ENCODE results near the gene PNPLA5.

Gene PNPLA5

GRCh38 chr22:43849731-43850130, 42.1 kb downstream of the PNPLA5 start:
- TF ChIP-seq, protein P1, sequence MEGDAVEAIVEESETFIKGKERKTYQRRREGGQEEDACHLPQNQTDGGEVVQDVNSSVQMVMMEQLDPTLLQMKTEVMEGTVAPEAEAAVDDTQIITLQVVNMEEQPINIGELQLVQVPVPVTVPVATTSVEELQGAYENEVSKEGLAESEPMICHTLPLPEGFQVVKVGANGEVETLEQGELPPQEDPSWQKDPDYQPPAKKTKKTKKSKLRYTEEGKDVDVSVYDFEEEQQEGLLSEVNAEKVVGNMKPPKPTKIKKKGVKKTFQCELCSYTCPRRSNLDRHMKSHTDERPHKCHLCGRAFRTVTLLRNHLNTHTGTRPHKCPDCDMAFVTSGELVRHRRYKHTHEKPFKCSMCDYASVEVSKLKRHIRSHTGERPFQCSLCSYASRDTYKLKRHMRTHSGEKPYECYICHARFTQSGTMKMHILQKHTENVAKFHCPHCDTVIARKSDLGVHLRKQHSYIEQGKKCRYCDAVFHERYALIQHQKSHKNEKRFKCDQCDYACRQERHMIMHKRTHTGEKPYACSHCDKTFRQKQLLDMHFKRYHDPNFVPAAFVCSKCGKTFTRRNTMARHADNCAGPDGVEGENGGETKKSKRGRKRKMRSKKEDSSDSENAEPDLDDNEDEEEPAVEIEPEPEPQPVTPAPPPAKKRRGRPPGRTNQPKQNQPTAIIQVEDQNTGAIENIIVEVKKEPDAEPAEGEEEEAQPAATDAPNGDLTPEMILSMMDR (IDR thresholded peaks at IDR 0.05; ENCODE audit: low read depth, low read length) = no peak

DNA sequence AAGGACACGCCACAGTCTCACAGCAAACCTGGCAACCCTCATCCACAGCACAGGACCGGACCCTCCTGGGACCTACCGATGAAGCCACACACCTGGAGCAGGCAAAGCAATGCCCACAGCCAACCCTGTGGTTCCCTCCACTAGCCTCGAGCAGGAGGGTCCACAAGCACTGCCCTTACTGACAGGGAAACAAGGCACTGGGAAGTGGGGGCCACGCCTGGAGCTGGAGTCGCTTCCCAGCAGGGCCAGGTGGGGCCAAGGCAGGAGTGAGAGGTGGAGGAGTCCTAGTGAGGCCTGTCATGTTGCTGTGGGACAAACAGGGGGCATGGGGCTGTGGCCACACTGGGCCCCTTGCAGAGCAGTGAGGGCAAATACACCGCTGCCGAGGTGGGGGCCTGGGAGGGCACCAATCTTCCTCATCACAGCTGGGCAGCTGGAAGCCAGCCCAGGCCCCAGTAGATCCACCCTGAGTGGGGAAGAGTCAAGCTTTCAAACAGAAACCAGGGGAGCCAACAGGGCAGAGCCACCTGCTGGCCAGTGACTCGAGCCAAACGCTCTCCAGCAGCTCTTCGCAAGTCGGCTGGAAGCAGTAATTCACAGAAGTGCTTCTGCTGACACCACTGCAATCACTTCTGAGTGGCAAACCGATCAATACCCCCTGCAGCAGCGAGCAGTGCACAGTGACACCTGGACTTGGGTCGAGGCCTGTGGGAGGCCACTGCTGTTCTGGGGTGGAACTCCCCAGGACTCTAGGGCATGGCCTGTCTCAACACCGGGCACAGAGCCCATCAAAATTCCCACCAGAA, 43.2 kb downstream of the PNPLA5 start:
- H3K4me3 ChIP-seq (ENCODE audit: low read depth, low read length) = no peak overlapping the region
- TF ChIP-seq, protein P1 (IDR thresholded peaks at IDR 0.05; ENCODE audit: low read depth, low read length) = no peak

More at GRCh38 chr22:43849731-43850130, 42.1 kb downstream of the PNPLA5 start:
- no peak overlapping the region for H3K4me3 ChIP-seq (ENCODE audit: low read depth, low read length)

- TF ChIP-seq, protein P1 (IDR thresholded peaks at IDR 0.05; ENCODE audit: low read depth, low read length) = no peak
These were observed 44.2 kb downstream of the PNPLA5 start for GRCh38 chr22:43847376-43848289.

DNA sequence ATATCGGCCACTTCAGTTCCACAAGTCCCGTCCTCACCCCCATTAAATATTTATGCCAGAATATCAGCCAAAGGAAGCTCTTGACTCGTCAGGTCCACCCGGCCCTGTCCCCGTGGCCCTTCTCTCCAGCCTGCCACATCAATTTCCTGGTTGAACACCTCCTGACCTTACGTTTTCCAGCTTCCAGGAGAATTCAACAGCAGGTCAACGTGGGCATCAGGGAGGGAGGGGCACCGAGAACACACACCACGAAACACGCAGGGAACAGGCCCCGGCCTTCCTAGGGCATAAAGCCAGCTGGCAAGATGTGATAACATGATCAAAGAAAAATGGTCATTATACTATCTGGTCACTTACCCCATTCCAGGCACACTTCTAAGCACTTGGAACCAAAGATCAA, 44.8 kb downstream of the PNPLA5 start:
- TF ChIP-seq, protein P1 (IDR thresholded peaks at IDR 0.05; ENCODE audit: low read depth, low read length) = no peak
- H3K4me3 ChIP-seq (ENCODE audit: low read depth, low read length) = no peak overlapping the region

More at GRCh38 chr22:43847376-43848289, 44.2 kb downstream of the PNPLA5 start:
- H3K4me3 ChIP-seq (ENCODE audit: low read depth, low read length) = no peak overlapping the region

DNA sequence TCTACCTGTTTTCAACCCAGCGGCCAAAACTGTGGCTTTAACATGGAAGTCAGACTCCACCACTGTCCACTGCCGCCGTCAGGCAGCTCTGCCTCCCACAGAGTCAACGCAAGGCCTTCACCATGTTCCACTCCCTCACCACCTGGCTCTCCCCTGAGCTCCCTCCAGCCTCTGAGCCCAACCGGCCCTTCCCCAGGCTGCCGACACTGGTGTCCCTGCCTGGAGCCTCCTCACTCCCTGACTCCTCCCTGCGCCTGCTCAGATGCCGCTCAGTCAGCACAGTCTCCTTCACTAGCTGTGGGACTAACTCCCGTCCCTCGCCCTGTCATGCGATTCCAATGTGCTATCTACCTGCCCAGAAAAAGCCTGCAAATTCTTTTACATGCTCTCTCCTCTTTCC, 45.8 kb downstream of the PNPLA5 start:
- TF ChIP-seq, protein P1 (IDR thresholded peaks at IDR 0.05; ENCODE audit: low read depth, low read length) = no peak

DNA sequence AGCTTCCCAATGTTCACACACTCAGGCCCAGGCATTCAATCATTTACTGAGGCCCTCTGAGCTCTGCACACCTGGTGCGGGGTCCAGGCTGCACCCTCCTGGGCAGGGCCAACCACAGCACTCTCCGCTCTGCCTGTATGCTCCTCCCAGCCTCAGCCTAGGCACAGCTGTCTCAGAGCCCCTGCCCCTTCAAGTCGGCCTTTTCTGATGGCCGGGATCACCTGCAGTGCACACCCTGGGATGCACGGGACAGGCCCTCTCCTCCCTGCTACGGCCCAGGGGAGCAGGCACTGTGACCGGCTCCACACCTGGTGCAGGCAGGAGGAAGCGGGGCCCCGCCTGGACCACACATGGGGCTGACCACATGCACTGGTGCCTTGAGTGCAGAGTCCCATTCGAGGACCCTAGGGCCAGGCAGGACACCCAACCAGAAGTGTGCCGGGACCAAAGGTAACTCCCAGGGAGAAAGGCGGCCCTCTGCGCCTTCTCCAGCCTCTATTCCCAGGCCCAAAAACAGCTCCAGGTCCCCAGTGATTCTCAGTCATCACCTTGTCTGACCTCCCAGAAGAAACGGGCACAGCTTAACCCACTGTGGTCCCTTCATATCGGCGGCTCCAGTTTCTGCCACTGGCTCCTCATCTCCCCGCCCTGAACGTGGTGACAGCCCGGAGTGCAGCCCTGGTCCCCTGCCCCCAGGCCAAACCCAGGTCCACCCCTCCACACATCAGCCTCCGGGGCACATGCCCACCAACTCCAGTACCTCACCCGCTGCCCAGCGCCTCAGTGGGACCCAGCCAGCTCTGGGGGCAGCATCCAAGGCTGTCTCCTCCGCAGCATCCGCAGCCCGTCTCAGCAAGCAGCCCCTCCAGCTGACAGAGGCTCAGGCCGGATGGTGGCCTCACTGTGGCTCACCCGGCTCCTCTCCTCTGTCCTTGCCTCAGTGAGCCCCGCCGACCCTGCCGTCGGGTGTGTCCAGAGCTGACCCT, 47.0 kb downstream of the PNPLA5 start:
- TF ChIP-seq, protein P1 (IDR thresholded peaks at IDR 0.05; ENCODE audit: low read depth, low read length) = no peak
- H3K4me3 ChIP-seq (ENCODE audit: low read depth, low read length) = no peak overlapping the region

More for the DNA sequence above, 45.8 kb downstream of the PNPLA5 start:
- no peak overlapping the region for H3K4me3 ChIP-seq (ENCODE audit: low read depth, low read length)
